Left ventricle myocardium superior (tissue), 1 donor: ENCODE measurements around the gene TDRD9. TPM values are rescaled to one million over a fixed set of nuclear protein-coding genes. Genes with fewer than 3 reads are reported as not detected.

Experiments used
- ATAC-seq: fragments of 200-7000 bp; cut with Tn5 transposase; one replicate; pipeline ENCODE4 v1.9.1; 2020; ENCODE audit warnings: mild to moderate bottlenecking, moderate library complexity
- DNase-seq: peaks from one replicate; pipeline ENCODE4 v3.0.0-alpha.2; 2020
- intact Hi-C: fragments of 100-400 bp; cut with micrococcal nuclease; formaldehyde crosslinking; loops from one replicate; pipeline ENCODE4 v1.11.0; 2022
- total RNA-seq: library from RNA; stranded (reverse); fragmentation: NEBNext Ultra II Directional; extraction: Animal tissue kit (Norgen Biotek cat#: 25700); gene quantifications from one replicate; pipeline ENCODE4 v1.2.1, GENCODE V29; 2021
- donor health status: DM: no; HTN: yes; CAD: no; lungs with severe emphysema.

TDRD9 gene
- total RNA-seq, 1 donor from 2014 or later = 2.2 TPM

- ATAC-seq (no peak), DNase-seq (no peak)
- intact Hi-C loops = no loop called here
Measured at GRCh38 chr14:104081951-104082464, 153.8 kb downstream of the TDRD9 start.

- peak; percentile 71 for ATAC-seq
- peak; percentile 77 for DNase-seq
Measured at GRCh38 chr14:104082807-104083206, 154.6 kb downstream of the TDRD9 start.

GRCh38 chr14:104084251-104085002 lies 156.2 kb downstream of the TDRD9 start:
- intact Hi-C loops = no loop called here
- peak; percentile 1 for ATAC-seq
- DNase-seq = no peak

More at GRCh38 chr14:104082807-104083206, 154.6 kb downstream of the TDRD9 start:
- intact Hi-C loops = no loop called here

GRCh38 chr14:104085032-104085888 lies 157.0 kb downstream of the TDRD9 start, which contains the start of gene ASPG:
Gene ASPG (plus strand): TSS chr14:104085700. CDS start chr14:104085771, 71 bp downstream.
- ATAC-seq = peak; percentile 54
- DNase-seq = peak; percentile 65
- intact Hi-C loops = no loop called here

GRCh38 chr14:104085889-104086201 lies 157.6 kb downstream of the TDRD9 start:
- intact Hi-C loops = no loop called here
- DNase-seq (peak; percentile 31), ATAC-seq (no peak)

- intact Hi-C loops = no loop called here
- ATAC-seq = no peak
- DNase-seq = no peak
Measured at GRCh38 chr14:104086210-104086660, 158.0 kb downstream of the TDRD9 start.

GRCh38 chr14:104086661-104087461 lies 158.6 kb downstream of the TDRD9 start:
- intact Hi-C loops = no loop called here
- peak; percentile 63 for DNase-seq
- peak; percentile 56 for ATAC-seq

- intact Hi-C loops = no loop called here
- ATAC-seq = no peak
- peak; percentile 32 for DNase-seq
Measured at GRCh38 chr14:104087505-104087904, 159.2 kb downstream of the TDRD9 start.

- ATAC-seq = no peak
- DNase-seq = peak; percentile 19
- intact Hi-C loops = no loop called here
Measured at GRCh38 chr14:104087981-104088850, 160.0 kb downstream of the TDRD9 start.

GRCh38 chr14:104090071-104090748 lies 162.0 kb downstream of the TDRD9 start:
- DNase-seq (peak; percentile 23), ATAC-seq (no peak)
- intact Hi-C loops = no loop called here

- ATAC-seq (no peak), DNase-seq (peak; percentile 62)
- intact Hi-C loops = no loop called here
Measured at GRCh38 chr14:104091061-104091926, 163.0 kb downstream of the TDRD9 start.

- peak; percentile 31 for DNase-seq
- intact Hi-C loops = no loop called here
- ATAC-seq = no peak
Measured at GRCh38 chr14:104091927-104092771, 163.9 kb downstream of the TDRD9 start.

- no peak for ATAC-seq
- intact Hi-C loops = no loop called here
- no peak for DNase-seq
Measured at GRCh38 chr14:104092931-104093365, 164.7 kb downstream of the TDRD9 start.

GRCh38 chr14:104093366-104094055 lies 165.3 kb downstream of the TDRD9 start:
- intact Hi-C loops = no loop called here
- DNase-seq (peak; percentile 26), ATAC-seq (peak; percentile 13)

GRCh38 chr14:104094056-104094708 lies 165.9 kb downstream of the TDRD9 start:
- ATAC-seq (no peak), DNase-seq (peak; percentile 24)
- intact Hi-C loops = no loop called here
